NCI-H1694 treated with DMSO at 0.1 percent for 48 hours (cell line): ENCODE measurements around the gene KLF4.
"Not testable (repeated sequence)": the region's sequence is repeated elsewhere in the genome, so short reads cannot be mapped to it uniquely, and the experiment has no call there.

ENCODE experiments used
- DNase-seq: peaks from one replicate; lab custom pipeline; 2025; lab: John Stamatoyannopoulos, UW

The KLF4 gene

DNA sequence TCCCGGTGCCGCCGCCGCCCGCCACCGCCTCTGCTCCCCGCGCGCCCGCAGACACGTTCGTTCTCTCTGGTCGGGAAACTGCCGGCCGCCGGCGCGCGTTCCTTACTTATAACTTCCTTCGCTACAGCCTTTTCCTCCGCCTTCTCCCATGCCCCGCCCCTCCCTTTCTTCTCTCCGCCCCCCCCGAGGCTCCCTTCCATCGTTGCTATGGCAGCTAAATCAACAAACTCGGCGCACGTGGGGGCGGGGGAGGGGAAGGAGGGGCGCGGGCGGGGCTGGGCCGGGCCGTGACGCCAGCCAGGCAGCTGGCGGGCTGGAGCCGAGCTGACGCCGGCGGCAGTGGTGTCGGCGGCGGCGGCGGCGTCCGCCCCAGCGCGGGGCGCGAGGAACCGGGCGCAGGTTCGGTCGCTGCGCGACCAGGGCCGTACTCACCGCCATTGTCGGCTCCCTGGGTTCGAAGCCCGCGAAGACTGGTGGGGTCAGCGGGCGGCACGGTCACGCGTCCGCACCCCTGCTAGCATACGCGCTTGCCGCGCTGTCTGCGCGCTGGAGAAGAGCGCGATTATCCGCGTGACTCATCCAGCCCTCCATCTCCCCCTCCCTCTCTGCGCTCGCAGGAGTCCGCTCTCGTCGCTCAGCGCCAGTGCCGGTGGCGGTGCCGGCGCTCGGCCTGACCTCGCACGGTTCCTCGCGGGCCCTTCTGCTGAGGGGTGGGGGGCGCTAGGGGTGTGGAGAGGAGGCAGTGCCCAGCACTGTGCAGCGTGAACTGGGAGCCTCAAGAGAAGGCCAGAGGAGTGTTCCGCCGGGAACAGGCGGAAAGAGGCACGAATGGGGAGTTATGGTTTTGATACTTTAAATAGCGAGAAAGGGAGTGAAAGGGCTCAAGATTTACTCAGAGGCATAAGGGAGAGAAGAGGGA lies at the start of gene KLF4:
Gene KLF4 (minus strand): TSS at position 83 of the 919 bp plus-strand sequence. CDS start 597 bp downstream, outside the sequence.
- DNase-seq = peak; percentile 57

DNA sequence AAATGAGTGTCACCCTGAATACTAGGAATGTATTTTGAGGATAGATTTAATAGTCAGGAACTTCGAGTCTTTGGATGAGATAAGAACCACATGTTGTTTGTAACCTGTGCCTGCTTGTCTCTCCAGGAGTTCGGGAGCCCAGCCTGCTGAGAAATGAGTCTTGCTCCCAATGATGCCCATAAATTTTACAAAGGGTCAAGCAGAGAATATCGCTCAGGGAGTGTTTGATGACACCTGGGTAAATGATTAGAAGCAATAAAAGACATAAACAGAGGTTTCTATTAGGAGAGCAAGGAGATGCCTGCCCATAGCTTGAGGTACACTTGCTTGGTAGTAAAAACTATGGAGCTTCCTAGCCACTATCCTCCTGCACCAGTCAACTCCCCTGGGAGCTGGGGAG lies 46.9 kb upstream of the KLF4 start:
- DNase-seq = no peak

DNA sequence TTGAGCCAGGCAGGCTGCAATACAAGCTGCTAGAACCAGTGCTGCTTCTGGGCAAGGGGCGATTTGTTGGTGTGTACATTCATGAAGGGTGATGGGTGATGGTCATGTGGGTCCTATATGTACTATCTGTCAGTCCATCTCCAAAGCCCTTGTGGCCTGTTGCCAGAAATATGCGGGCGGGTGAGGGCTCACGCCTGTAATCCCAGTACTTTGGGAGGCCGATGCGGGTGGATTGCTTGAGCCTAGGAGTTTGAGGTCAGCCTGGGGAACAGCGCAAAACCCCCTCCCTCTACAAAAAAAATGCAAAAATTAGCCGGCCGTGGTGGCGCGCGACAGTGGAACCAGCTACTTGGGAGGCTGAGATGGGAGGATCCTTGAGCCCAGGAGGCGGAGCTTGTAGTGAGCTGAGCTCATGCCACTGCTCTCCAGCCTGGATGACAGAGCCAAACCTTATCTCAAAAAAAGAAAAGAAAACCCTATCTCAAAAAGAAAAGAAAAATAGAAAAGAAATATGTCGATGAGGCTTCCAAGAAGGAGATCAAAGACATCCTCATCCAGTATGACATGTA lies 45.0 kb upstream of the KLF4 start:
- no peak for DNase-seq

DNA sequence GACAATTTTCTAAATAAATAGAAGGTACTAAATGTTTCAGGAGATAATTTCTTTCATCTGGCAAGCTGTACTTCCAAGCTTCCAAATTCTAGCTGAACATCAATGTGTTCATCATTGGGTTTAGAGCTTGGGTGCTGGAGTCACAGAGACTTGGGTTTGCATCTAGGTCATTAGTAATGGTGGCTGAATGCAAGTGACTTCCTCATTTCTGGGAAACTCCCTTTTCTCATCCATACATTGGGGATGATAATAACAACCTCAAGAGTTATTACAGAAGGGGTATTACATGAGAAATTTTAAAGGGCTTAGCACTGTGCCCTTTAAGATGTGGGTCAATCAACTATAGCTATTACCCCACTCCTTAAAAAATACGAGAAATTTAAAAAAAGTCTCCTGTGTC lies 41.1 kb upstream of the KLF4 start:
- no peak for DNase-seq

DNA sequence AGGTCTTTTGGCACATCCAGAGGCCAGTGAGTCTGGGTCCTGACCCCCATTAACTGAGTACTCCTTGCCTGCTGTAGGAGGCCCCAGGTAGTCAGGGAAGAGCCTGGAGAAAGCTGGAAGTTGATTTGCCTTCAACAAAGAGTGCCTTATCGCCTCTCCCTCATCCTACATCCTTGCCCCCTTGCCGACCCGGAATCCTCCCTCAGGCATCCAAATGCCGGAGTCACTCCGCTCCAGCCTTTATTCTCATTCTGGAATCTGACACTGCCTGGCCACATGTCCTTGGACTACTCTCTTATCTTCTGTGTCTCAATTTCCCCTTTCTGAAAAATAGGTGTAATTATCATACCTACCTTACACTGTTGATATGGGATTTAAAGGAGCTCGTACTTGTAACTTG lies 39.1 kb upstream of the KLF4 start:
- no peak for DNase-seq

DNA sequence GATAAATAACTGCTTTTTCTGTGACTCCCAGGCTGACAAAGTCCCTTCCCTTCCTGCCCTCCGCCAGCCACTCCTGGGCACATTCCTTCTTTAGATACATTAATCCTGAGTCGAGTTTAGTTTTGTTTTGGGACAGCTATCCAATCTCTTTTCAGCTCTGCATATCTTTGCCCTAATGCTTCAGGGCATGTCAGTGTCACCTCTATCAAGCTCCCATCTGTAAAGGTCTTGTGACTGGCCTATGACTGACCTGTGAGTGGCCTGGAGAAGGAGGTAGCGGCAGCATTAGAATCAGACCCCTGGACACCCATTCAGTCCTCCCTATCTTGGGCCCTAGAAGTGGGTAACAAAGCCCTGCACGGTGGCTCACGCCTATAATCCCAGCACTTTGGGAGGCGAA lies 34.0 kb upstream of the KLF4 start:
- no peak for DNase-seq

DNA sequence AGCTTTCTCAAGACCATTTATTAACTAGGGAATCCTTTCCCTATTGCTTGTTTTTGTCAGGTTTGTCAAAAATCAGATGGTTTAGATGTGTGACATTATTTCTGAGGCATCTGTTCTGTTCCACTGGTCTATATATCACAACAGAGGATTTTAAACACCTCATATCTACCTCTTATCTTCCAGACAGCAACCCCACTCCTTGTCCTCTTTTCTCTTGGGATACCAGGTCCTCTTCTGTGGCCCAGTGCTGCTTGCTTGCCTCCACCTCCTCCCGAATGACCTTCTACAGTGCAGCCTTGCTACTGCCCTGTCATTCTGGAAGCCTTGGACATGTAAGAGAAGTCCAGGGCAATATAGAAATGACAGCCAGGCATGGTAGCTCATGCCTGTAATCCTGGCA lies 30.6 kb upstream of the KLF4 start:
- no peak for DNase-seq

DNA sequence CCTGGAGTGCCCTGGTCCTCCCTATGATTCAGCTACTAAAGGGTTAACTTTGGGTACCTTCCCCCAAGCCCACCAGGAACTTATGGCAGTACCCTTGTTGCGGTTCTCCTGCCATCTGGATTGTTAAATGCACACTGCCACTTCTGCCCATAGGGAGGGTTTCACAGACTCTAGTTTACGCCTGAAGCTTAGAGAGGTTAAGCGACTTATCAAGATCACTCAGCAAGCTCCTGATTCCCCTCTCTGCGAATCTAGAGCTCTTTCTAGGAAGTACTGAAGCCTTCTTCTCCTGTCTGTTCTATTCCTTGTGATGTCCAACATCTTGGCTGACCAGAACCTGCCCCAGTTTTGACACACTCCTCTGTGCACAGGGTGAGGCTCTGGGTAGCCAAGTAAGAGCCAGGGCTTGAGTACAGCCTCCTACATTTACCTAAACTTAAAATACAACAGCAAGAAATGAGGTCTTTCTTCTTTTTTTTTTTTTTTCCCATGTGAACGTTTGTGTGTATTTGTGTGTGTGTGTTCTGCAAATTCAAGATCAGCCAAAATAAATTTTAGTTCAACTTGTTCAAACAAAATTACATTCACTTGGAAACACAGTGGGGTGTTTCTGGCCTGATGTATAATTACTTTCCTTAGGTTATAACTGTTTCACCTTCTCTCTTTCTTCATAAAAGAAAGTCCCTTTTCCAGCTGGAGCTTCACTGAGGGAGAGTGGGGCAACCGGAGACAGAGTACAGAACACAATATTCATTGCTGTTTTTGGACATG lies 28.7 kb upstream of the KLF4 start:
- no peak for DNase-seq

DNA sequence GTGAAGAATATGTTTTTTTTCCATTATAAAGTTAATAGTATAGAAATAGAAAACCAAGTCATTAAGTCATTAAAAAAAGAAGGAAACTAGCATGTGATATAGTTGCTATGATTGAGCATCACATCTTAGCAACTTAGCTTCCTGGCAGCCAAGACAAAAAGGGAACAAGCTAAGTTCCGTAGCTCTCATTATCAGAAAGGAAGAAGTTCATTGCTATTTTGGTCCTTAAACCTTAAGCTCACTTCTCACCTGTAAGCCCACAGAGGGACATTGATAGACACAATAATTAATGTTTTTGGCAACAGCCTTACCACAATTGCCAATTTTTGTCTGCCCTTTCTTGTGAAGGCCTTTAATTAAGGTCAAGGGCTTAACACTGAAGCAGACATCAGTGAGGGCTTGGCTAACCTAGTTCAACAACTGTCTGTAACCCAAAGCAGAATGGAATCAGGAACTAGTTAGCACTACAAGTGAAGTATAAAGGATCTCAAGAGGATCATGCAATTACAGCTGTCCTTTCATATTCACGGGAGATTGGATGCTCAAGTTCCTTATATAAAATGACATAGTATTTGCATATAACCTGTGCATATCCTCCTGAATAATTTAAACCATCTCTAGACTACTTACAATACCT lies 24.0 kb upstream of the KLF4 start:
- no peak for DNase-seq

DNA sequence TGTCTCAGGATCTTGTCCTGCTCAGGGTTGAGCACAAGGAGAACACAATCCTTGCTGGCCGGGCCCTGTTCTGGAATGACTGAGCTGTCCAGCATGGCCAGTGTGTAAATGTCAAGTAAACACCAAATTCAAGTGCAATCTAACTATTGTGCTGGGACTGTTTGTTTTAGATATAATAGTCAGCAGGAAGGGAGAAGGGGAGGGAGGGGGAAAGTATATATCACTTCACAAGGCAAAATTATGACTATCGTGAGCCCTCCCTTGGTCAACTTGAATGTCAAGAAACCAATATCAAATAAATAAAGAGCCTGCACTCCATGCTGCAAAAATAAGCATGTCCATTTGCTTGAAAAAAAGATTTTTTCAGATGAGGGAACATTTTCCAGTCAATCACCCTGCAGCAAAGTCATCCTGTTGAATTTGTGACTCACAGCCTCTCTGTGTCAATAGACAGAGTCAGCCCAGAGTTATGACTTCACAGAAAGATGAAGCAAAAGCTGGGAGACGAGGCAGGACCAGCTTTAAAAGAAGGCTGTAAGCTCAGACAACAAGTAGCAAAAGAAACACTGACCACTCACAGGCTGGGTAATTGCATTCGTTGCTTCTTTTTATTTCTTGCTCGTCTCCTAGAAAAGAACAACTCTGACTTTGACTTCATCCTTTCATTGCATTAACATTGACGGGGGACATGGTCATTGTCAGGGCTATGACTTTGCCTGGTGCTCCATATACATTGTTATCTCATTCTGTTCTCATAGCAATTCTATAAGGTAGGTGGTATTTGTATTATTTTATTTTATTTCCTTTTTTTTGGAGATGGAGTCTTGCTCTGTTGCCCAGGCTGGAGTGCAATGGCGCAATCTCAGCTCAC lies 15.3 kb upstream of the KLF4 start:
- DNase-seq = no peak

DNA sequence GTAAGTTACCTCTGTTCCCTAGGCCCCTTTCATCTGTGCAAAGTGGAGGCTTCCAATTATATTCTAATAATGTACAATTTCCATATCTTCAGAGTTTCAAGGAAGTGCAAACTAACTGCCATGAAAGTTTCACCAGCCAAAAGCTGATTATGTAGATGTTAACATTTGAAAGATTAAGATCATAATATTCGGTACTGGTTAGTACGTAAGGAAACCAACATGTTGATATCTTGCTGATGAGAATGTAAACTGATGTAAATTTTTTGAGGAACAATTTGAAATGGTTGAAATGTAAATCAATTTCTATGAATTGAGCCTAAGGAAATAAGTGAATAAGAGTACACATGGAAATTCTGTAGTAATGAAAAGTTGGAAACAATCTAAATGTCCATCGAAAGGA lies 12.9 kb upstream of the KLF4 start:
- no peak for DNase-seq

DNA sequence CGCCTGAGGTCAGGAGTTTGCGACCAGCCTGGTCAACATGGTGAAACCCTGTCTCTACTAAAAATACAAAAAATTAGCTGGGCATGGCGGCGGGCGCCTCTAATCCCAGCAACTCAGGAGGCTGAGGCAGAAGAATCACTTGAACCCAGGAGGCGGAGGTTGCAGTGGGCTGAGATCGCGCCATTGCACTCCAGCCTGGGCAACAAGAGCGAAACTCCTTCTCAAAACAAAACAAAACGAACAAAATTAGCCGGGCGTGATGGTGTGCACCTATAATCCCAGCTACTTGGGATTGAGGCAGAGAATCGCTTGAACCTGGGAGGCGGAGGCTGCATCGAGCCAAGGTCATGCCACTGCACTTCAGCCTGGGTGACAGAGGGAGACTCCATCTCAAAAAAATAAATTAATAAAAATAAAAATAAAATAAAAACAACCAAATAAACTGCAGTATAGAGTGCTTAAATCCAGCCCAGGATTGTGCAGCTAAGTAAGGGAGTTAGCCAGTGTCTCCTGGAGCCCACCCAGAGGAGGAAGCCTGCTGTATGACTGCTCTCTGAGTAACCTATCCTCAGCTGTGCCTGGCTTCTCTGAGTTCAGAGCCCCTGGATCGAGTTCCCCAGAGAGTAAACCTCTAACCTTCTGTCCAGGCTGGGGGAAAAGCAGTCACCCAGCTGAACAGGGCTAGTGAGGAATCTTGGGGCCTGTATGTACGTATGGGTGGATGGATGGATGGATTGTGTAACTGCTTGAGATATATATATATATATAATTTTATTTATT lies 11.0 kb upstream of the KLF4 start:
- not testable (repeated sequence) for DNase-seq

DNA sequence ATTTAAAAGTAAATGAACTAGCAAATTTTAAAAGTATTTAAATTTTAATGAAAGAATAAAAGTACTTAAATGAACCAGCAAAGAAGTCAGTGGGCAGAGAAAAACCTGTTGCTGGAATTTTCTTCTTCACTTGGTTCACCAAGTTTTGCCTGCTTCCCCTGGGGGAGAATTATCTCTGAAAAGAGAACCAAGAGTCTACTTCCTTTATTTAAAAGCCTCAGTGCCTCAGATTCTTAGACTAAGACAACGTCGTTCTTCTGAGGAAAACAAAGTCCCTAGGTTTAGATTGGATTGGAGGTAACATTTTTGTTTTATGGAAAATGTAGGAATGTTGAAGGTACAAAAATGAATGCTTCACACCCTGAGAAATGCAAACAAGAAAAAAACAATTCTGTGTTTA lies 7.4 kb upstream of the KLF4 start:
- DNase-seq = no peak

DNA sequence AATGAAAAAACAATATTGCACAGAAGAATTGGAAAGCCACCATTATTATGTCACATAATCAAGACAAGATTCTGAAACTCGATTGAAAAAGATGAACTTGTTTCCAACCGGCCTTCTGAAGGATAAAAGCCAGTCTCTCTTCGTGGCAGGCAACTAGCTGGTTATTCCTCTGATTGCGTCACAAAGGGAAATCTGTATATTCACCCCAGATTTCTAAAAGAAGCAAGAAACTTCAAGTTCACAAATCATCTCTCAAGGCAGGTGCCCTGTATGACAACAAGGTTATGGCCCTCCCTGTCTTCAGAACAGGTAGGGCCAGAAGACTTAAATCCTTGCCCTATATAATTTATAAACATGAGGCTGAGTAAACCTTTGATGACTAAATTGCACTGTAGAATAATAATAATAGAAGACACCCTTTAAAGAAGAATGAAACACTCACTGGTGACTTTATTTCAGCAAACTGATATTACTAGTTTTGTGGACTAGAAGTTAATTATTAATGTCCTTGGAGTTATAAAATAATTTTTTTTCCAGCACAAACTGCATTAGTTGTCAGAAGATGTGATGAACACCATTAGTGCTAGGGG lies 2.9 kb upstream of the KLF4 start:
- DNase-seq = no peak

DNA sequence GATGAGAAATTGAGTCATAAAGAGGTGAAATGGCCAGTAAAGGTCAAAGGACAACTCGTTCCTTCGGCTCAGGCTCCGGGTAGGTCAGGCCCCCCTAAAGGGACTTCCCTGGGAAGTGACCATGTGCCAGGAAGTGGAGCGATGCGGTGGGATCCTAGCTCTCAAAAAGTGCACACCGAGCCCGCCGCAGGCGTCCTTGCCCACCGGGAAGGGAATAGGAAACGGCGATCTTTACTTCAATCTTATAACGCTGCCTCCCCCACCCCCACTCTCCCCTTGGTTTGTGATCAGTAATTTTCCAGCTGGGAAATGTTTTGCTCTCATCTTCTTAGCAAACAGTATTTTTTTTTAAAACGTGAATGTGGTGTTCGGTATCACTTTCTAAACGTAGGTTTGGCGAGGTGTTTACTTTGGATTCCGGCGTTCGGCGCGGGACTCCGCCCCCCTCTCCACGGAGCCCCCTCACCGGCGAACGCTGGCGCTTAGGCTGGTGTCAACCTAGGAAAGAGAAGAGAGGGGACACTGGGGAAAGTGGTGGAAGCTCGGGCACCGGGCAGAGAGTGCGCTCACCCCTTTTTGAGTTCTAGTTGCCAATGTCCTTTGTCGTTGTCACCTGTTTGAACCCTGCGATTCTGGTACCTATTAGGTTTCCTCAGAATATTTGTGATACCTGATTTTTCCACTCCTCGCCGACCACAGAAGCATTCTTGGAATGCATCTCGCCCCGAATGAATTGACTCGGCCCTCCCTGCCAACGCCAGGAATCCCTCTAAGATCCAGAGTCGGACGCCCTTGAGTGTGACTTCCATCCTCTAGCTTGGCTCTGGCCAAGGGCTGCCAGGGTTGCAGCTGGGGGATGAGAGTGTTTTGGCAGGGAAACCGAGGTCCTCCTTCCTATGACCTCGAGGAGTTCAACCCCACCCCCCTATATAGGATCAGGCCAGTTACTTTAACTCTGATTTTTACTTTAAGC lies 1.8 kb upstream of the KLF4 start:
- DNase-seq = no peak

DNA sequence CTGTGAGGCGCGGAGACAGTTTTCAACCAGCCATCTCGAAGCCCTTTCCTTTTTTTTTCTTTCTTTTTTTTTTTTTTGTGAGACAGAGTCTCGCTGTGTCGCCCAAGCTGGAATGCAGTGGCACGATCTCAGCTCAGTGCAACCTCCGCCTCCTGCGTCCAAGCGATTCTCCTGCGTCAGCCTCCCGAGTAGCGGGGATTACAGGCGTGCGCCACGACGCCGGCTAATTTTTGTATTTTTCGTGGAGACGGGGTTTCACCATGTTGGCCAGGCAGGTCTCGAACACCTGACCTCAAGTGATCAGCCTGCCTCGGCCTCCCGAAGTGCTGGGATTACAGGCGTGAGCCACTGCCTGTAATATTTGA lies 1.0 kb upstream of the KLF4 start:
- not testable (repeated sequence) for DNase-seq

DNA sequence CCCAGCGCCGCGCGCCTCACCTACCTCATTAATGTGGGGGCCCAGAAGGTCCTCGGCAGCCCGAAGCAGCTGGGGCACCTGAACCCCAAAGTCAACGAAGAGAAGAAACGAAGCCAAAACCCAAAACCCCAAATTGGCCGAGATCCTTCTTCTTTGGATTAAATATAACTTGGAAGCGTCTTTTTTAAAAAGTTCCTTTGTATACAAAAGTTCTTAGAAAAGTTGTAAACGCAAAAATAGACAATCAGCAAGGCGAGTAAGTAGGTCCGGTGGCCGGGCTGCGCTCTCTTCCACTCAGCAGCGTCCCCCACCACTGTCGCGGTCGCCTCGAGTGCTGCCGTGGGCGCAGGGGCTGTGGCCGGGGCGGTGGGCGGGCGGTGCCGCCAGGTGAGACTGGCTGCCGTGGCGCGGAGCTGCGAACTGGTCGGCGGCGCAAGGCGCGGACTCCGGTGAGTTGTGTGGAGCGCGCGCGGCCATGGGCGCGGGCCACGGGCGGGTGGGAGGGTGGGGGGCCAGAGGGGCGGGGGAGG lies 360 bp downstream of the KLF4 start:
- no peak for DNase-seq

DNA sequence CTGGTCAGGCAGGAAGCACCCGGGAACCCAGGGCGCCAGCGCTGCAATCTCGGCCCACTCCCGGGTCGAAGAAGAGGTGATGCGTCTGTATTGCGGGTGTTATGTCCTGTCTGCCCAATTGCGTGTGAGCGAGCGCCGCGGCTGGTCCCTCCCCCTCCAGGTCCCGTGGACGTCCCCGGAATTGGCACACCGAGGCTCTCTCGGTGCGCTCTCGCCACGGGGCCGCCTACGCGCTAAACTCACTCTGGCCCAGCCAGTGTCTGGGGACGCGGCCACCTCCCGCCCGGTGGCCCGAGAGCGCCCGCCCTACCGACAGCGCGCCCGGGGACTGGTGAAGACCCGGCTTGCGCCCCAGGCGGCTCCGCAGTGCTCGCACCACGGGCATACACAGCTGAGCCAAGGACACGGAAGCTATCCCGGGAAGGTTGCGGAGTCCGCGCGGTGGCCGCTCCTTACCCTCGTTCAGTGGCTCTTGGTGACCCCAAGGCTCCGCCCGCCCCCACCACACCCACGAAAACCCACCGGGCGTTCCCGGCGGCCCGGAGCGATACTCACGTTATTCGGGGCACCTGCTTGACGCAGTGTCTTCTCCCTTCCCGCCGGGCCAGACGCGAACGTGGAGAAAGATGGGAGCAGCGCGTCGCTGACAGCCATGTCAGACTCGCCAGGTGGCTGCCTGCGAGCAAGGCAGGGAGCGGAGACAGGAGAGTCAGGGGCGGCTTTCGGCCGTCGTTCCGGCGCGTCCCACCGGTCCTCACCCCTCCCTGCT lies 1.0 kb downstream of the KLF4 start:
- DNase-seq = no peak
